Immature natural killer cell (primary cell): ENCODE data around the gene ZNF319. TPM values are rescaled to one million over a fixed set of nuclear protein-coding genes. Genes with fewer than 3 reads are reported as not detected.

Experiments used
- DNase-seq, 3 donors: peaks; one replicate each; pipeline ENCODE4 v3.0.0; 2022; ENCODE audit warnings: mixed read lengths in 1 of 3
- H3K27ac Mint-ChIP-seq, 6 donors: one replicate each; pipeline ENCODE4 v1.8.0; 2020; ENCODE audit warnings: mixed read lengths in 6 of 6, mild to moderate bottlenecking in 5 of 6, inconsistent platforms in 4 of 6, moderate library complexity in 3 of 6
- H3K27me3 Mint-ChIP-seq, 3 donors: one replicate each; pipeline ENCODE4 v1.8.0; 2020 to 2021; ENCODE audit warnings: low read depth in 3 of 3, mild to moderate bottlenecking in 3 of 3, mixed read lengths in 3 of 3, moderate library complexity in 3 of 3, inconsistent platforms in 1 of 3
- H3K36me3 Mint-ChIP-seq, 3 donors: one replicate each; pipeline ENCODE4 v1.8.0; 2020; ENCODE audit warnings: mixed read lengths in 3 of 3, inconsistent platforms in 2 of 3, mild to moderate bottlenecking in 2 of 3
- H3K4me1 Mint-ChIP-seq, 2 donors: one replicate each; pipeline ENCODE4 v1.8.0; 2020; ENCODE audit warnings: inconsistent platforms in 2 of 2, mild to moderate bottlenecking in 2 of 2, mixed read lengths in 2 of 2, moderate library complexity in 1 of 2
- H3K4me3 Mint-ChIP-seq, 5 donors: one replicate each; pipeline ENCODE4 v1.8.0; 2020; ENCODE audit warnings: mild to moderate bottlenecking in 5 of 5, mixed read lengths in 5 of 5, inconsistent platforms in 3 of 5, moderate library complexity in 3 of 5
- H3K9me3 Mint-ChIP-seq, 6 donors: one replicate each; pipeline ENCODE4 v1.8.0; 2020; ENCODE audit warnings: mild to moderate bottlenecking in 6 of 6, mixed read lengths in 6 of 6, inconsistent platforms in 4 of 6, moderate library complexity in 3 of 6
- polyA plus RNA-seq, 3 donors: library from polyadenylated mRNA; unstranded; fragments of 300-500 nt; fragmentation: Illumina TruSeq; gene quantifications; one replicate each; pipeline ENCODE4 v1.2.3, GENCODE V29; 2021

The ZNF319 gene
- polyA plus RNA-seq, 3 donors from 2014 or later: 6.8 to 31.2 (median 10.3) TPM

DNA sequence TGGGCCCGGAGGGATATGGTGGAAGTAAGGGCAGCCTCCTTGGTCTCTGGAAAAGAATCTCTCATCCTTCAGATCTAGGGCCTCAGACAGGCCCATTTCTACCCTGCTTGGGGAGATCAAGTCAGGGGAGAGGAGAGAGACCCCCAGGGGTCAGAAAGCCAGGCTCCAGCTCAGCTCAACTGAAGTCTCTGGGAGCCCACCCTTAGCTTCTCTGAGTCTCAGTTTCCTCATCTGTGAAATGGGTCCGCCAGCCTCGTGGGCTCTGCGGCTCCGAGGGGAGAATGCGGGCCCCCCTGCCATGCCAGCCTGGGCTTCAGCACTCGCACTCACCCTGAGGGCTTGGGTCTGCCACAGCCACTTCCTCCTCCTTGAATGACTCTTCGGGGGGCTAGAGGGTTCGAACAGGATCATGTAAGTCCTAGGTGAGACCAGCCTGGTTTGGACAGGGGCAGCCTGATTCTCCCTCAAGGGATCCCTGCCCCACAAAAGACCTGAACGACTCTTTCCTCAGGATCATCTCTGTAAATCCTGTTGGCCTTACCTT lies 36.2 kb downstream of the ZNF319 start:
- Mint-ChIP-seq H3K36me3 (no peaks in the 10 kb centered on the region), H3K27ac (no peak overlapping the region), H3K27me3 (peaks cover 0 to 7% (median 0%) of the 10 kb centered on the region in 3 donors), H3K9me3 (no peaks in the 10 kb centered on the region), H3K4me1 (no peaks in the 10 kb centered on the region), H3K4me3 (no peak overlapping the region)
- no peak for DNase-seq

DNA sequence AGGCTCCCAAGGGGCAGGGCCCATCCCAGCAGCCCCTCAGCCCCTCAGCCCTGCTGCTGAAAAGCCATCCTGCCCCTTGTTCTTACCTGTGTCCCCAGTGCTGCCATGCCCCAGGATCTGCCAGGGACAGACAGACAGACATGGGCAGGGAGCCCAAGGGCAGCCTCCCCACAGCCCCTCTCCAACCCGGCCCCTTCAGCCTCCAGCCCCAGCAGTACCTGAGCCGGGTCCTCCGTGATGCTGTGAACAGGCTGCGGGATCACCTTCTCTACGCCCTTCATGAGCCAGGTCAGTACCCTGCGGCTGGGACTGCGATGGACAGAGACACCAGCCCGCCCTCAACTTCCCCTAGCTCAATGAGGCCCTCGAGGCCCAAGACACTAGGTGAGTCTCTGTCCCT lies 37.7 kb downstream of the ZNF319 start:
- Mint-ChIP-seq H3K36me3 (no peaks in the 10 kb centered on the region), H3K27ac (no peak overlapping the region), H3K27me3 (peaks cover 0 to 4% (median 0%) of the 10 kb centered on the region in 3 donors), H3K4me1 (no peaks in the 10 kb centered on the region), H3K4me3 (no peak overlapping the region), H3K9me3 (no peaks in the 10 kb centered on the region)
- DNase-seq: no peak

DNA sequence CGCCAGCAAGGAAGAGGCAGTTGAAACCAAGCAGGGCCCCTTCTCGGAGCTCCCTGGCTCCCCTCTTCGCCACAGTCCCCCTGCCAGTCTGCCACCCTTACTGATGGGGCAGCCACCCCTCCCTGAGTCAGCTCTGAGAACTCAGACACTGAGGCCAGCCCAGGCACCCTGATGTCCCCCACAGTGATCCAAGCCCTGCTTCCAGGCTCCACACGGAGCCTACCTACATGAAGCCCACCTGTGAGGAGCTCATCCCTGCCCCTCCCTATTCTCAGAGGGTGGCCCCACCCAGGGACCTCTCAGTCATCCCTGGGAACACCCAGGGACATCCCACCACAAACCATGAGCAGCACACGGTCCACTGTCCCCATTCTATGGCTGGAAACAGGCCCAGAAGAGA lies 38.4 kb downstream of the ZNF319 start:
- Mint-ChIP-seq H3K27me3 (peaks cover 0 to 4% (median 0%) of the 10 kb centered on the region in 3 donors), H3K36me3 (no peaks in the 10 kb centered on the region), H3K4me3 (no peak overlapping the region), H3K27ac (no peak overlapping the region), H3K9me3 (no peaks in the 10 kb centered on the region), H3K4me1 (no peaks in the 10 kb centered on the region)
- no peak for DNase-seq

DNA sequence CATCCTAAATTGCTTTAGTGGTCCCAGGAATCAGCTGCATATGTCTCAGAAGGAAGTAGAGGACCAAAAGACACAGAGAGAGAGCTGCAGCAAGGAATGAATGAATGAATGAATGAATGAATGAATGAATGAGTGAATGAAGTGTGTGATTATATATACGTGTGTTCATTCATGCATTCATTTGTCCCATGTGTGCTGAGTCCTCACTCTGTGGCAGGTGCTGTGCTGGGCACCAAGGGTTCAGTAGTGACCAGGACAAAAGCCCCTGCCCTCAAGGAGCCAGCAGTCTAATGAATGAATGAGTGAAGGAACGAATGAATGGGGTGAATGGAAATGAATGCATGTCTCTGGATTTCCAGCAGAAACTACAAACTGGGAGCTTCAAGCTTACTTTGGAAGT lies 38.9 kb downstream of the ZNF319 start:
- DNase-seq: no peak
- Mint-ChIP-seq H3K27ac (peak overlapping the region in 1 of 6 donors; percentile 2), H3K9me3 (no peaks in the 10 kb centered on the region), H3K27me3 (peaks cover 0 to 4% (median 0%) of the 10 kb centered on the region in 3 donors), H3K4me1 (no peaks in the 10 kb centered on the region), H3K36me3 (no peaks in the 10 kb centered on the region), H3K4me3 (no peak overlapping the region)

DNA sequence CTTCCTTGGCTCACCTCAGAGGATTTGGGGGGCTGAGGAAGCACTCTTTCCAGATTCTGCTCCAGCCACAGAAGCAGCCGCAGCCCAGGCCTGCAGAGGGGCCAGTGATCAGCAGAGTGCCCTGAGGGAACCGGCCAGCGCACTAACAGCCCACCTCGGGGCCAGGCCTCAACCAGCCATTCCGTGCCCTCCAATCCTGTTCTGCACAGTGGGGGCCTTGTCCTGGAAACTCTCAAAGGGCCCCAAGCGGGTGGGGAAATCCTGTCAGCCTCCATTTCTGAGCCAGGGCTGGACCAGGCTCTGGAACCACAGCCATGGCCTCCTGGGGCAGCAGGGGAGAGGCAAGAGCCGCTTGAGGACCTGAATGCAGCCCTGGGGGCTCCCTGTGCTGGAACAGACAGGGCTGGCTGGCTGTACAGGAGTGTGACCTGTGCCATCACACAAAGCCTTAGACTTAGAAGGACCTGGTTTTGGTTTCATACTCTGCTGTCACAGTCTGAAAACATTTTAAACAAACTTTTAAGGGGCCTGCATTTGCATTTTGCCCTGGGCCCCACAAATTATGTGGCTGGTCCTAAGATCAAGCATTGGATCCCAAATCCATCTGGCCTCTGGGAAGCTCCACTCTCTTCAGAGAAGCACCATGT lies 39.5 kb downstream of the ZNF319 start:
- no peak for DNase-seq
- Mint-ChIP-seq H3K27ac (no peak overlapping the region), H3K9me3 (no peaks in the 10 kb centered on the region), H3K36me3 (no peaks in the 10 kb centered on the region), H3K27me3 (peaks cover 0 to 4% (median 0%) of the 10 kb centered on the region in 3 donors), H3K4me3 (no peak overlapping the region), H3K4me1 (no peaks in the 10 kb centered on the region)

DNA sequence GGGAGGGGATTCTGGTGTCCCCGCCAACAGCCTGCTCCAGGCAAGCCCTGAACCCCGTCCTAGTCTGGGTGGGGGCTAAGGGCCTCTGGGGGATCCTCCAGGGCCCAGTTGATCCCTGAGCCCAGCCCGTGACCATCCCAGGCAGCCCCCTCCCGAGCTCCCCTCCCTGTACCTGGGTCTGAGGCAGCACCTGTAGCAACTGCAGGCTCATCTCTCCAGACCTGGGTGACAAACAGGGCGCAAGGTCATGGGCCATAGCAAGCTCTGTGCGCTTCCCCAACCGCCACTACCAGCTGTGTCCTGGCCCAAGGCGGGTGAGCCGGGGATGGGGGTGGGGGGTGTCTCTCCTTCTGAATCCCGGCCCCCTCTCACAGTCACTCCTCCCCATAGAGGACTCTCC lies 40.2 kb downstream of the ZNF319 start:
- Mint-ChIP-seq H3K27ac (no peak overlapping the region), H3K9me3 (no peaks in the 10 kb centered on the region), H3K27me3 (peaks cover 0 to 4% (median 0%) of the 10 kb centered on the region in 3 donors), H3K4me1 (no peaks in the 10 kb centered on the region), H3K36me3 (no peaks in the 10 kb centered on the region), H3K4me3 (no peak overlapping the region)
- no peak for DNase-seq

DNA sequence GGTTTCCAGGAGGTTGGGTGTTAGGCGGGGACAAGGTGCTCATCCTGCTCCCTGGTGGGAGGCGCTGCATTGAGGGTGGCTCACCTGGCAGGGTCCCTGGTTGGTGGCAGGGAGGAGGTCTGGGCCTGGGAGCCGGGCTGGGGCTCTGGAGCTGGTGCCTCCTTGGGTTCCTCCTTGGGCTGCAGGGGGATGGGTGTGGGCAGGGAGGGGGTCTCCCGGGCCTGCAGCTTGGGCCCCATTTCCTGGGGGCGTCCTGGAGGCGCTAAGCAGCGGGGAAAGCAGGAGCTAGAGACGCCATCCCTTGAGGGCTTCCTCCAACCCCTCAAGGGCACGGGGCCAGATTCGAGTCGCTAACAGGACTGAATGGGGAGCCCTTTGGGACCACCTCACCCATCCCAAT lies 40.7 kb downstream of the ZNF319 start:
- H3K36me3 Mint-ChIP-seq: no peaks in the 10 kb centered on the region
- H3K27ac Mint-ChIP-seq: no peak overlapping the region
- no peak overlapping the region for H3K4me3 Mint-ChIP-seq
- H3K4me1 Mint-ChIP-seq: no peaks in the 10 kb centered on the region
- peaks cover 0 to 4% (median 0%) of the 10 kb centered on the region in 3 donors for H3K27me3 Mint-ChIP-seq
- H3K9me3 Mint-ChIP-seq: no peaks in the 10 kb centered on the region
- no peak for DNase-seq

DNA sequence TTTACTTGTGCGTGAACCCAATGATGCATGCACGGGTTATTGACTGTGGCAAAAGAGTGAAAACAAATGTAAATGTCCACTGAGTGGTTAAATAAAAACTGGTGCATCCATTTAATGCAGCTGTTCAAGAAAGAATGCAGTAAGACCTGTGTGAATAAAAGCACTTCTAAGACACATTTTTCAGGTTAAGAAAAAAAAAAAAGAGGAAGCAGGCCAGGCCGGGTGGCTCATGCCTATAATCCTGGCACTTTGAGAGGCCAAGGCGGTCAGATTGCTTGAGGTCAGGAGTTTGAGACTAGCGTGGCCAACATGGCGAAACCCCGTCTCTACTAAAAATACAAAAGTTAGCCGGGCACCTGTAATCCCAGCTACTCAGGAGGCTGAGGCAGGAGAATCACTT lies 41.4 kb downstream of the ZNF319 start:
- H3K27ac Mint-ChIP-seq: no peak overlapping the region
- no peak overlapping the region for H3K4me3 Mint-ChIP-seq
- H3K9me3 Mint-ChIP-seq: no peaks in the 10 kb centered on the region
- peaks cover 0 to 4% (median 0%) of the 10 kb centered on the region in 3 donors for H3K27me3 Mint-ChIP-seq
- DNase-seq: no peak
- no peaks in the 10 kb centered on the region for H3K36me3 Mint-ChIP-seq
- H3K4me1 Mint-ChIP-seq: no peaks in the 10 kb centered on the region

DNA sequence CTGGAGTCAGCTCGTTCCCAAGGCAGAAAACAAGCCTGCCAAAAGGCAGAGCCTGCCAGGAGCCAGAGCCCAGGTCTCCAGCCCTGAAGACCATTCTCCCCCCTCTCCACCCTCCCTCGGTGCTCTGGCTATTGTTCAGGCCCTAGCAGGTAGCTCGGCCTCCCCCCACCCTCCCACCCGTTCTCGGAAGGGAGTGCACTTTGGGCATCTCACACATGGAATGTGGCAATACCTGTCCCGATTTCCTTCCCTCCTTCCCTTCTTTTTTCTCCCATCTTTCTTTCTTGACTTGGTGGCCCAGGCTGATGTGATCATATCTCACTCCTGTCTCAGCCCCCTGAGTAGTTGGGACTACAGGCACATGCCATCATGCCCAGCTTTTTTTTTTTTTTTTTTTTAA lies 41.9 kb downstream of the ZNF319 start:
- no peaks in the 10 kb centered on the region for H3K4me1 Mint-ChIP-seq
- H3K36me3 Mint-ChIP-seq: peaks cover 0 to 2% (median 0%) of the 10 kb centered on the region in 3 donors
- no peaks in the 10 kb centered on the region for H3K9me3 Mint-ChIP-seq
- no peak for DNase-seq
- H3K27me3 Mint-ChIP-seq: peaks cover 0 to 4% (median under 1%) of the 10 kb centered on the region in 3 donors
- no peak overlapping the region for H3K4me3 Mint-ChIP-seq
- no peak overlapping the region for H3K27ac Mint-ChIP-seq

DNA sequence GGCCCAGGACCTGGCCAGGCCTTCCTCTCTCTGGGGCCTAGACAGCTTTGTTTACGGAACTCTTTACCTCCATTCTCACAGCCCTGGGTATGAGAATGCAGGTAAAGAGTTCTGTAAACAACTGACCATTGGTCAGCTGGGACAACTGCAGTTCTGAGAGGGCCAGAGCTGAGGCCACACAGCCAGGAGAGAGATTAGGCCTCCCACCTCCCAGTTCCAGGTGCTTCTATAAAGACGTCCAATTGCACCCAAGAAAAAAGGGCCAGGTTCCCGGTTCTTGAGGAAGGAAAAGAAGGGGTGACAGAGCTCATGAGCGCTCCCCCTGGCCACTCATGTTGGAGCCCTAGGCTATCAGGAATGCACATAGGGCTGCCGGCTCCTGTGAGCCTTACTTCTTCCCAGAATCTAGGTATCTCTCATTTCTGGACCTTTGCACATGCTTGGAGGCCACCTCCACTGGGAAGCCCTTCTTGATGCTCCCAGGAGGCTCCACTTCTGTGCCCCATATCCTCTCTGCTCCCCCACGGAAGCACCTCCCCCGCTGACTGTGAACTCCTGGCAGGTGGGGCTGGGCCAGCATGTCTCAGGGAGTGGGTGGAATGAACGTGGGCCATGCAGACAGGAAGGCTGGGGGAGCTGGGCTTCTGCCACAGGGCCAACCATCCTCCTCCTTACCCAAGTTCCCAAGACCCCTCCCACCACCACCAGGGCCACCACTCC lies 42.6 kb downstream of the ZNF319 start:
- no peaks in the 10 kb centered on the region for H3K9me3 Mint-ChIP-seq
- DNase-seq: no peak
- H3K27me3 Mint-ChIP-seq: peaks cover 0 to 4% (median 1%) of the 10 kb centered on the region in 3 donors
- H3K27ac Mint-ChIP-seq: no peak overlapping the region
- no peak overlapping the region for H3K4me3 Mint-ChIP-seq
- H3K36me3 Mint-ChIP-seq: peaks cover 0 to 3% (median 0%) of the 10 kb centered on the region in 3 donors
- H3K4me1 Mint-ChIP-seq: no peaks in the 10 kb centered on the region

DNA sequence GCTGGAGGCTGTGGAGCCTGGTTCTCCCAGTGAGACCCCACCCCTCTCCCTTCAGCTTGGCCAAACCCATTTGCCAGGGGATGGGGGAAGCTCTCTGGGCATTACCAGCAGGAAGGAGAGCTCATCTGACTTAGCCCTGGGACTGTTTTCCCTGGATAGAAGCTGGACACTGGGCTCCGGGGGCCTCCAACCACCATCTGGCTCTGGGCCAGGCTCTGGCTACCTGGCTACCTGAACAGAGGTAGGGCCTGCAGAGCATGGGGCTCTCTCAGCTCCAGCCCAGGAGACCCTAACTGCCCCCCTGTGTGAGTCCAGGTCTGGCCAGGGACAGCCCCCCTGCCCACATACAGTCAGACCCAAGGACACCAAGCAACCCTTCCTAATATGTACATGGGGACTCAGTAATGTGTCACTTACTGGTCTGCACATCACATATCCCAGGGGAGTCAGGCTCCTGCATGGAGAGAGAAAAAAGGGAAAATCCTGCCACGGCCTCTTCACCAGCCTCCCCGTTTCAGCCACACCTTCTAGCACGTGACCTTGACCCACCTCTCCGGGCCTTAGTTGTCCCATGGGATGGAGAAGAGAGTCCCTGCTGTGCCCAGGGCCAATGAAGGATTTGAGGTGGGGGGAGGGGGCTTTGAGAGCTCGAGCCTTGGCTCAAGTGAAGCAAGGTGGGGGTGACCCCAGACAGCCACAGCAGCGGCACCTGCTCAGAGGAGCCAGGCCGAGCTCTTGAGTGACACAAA lies 43.4 kb downstream of the ZNF319 start:
- Mint-ChIP-seq H3K4me3 (no peak overlapping the region), H3K4me1 (no peaks in the 10 kb centered on the region), H3K27ac (no peak overlapping the region), H3K36me3 (peaks cover 0 to 3% (median 0%) of the 10 kb centered on the region in 3 donors), H3K27me3 (peaks cover 0 to 4% (median 1%) of the 10 kb centered on the region in 3 donors), H3K9me3 (no peaks in the 10 kb centered on the region)
- DNase-seq: no peak

DNA sequence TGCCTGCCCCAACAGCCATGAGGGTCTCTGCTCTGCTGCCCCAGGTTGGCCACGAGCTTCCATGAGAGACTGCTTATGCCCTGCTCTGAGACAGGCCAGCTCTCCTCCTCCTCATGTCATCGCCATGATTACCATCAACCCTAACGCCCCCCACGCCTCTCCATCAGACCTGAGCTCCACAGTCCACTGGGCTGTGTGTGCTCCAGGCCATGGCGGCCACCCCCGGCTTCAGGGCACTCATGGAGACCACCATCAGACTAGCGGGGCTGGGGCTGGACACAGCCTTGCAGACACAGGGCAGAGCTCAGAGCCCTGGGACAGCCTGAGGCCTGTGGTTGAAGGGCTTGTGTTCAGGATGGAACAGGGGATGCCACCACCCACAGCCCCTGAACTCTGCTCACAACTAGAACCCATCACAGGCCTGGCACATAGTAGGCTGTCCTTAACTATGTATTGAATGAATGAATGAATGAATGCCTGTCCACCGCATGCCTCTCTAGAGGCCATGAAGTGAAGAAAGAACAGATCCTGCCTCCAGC lies 44.1 kb downstream of the ZNF319 start:
- Mint-ChIP-seq H3K36me3 (peaks cover 0 to 3% (median 0%) of the 10 kb centered on the region in 3 donors), H3K9me3 (no peaks in the 10 kb centered on the region), H3K27me3 (peaks cover 0 to 1% (median 1%) of the 10 kb centered on the region in 3 donors), H3K4me1 (no peaks in the 10 kb centered on the region), H3K4me3 (no peak overlapping the region), H3K27ac (no peak overlapping the region)
- DNase-seq: no peak

DNA sequence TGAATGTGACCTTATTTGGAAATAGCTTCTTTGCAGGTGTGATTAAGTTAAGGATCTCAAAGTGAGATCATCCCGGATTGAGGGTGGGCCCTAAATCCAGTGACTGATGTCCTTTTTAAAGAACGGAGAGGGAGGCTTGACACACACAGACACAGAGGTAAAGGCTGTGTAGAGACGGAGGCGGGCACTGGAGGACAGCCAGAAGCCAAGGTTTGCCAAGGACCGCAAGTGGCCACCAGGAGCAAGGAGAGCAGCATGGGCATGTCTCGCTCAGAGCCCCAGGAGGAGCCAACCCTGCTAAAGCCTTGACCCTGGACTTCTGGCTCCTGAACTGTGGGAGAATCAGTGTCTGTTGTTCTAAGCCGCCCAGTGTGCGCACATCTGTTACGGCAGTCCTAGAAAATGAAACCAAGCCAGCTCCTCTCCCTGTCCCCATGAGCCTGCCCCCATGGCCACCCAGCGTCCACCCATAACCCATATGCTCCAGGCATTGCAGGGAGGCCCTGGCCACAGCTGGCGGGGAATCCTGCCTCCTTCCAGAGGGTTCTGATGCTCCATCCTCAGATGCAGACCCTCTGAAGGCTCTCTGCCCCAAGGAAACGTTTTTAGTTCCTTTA lies 44.8 kb downstream of the ZNF319 start:
- peaks cover 0 to 3% (median 0%) of the 10 kb centered on the region in 3 donors for H3K36me3 Mint-ChIP-seq
- DNase-seq: no peak
- H3K4me1 Mint-ChIP-seq: no peaks in the 10 kb centered on the region
- H3K9me3 Mint-ChIP-seq: no peaks in the 10 kb centered on the region
- peaks cover 0 to 3% (median 0%) of the 10 kb centered on the region in 3 donors for H3K27me3 Mint-ChIP-seq
- H3K4me3 Mint-ChIP-seq: no peak overlapping the region
- no peak overlapping the region for H3K27ac Mint-ChIP-seq
